Measurements from ENCODE around the gene C1R.

C1R gene

GRCh38 chr12:7091171-7091570, 1.1 kb downstream of the C1R start (continued):
- no peak for TF ChIP-seq ZNF175 (tag by site-specific recombination; IDR thresholded peaks at IDR 0.05)

GRCh38 chr12:7090222-7090998, 1.8 kb downstream of the C1R start:
- no peaks in the 10 kb centered on the region for H3K4me1 ChIP-seq (ENCODE audit: control insufficient read depth, insufficient read depth, low read length)
- H3K4me3 ChIP-seq (ENCODE audit: low read depth, low read length) = no peak overlapping the region
- CTCF ChIA-PET = interaction anchor here (0.7 to 2.1 kb wide), 3 partner anchors 51 to 874 kb away, joined by 3 to 8 read pairs (median 7); no protein-coding TSS in a partner anchor
- H3K27ac ChIP-seq (ENCODE audit: extremely low read depth, low read depth, low read length) = no peak overlapping the region
- TF ChIP-seq ZNF561 (tag by site-specific recombination; IDR thresholded peaks at IDR 0.05; ENCODE audit: borderline replicate concordance) = no peak
- no peak for TF ChIP-seq ZSCAN5A (tag by site-specific recombination; IDR thresholded peaks at IDR 0.05)
- peak; percentile 31; the same call in 1 of the 2 replicates for TF ChIP-seq ZIC2 (tag by site-specific recombination; IDR thresholded peaks at IDR 0.05)
- TF ChIP-seq SP3 (tag by site-specific recombination; IDR thresholded peaks at IDR 0.05) = no peak
- peak; percentile 53; the same call in 1 of the 2 replicates for TF ChIP-seq ZNF133 (tag by site-specific recombination; IDR thresholded peaks at IDR 0.05)
- no peak for TF ChIP-seq GFI1B (tag by site-specific recombination; IDR thresholded peaks at IDR 0.05)
- POLR2A ChIA-PET = no interaction called here
- no peaks in the 10 kb centered on the region for H3K9me3 ChIP-seq (ENCODE audit: control insufficient read depth, insufficient read depth, low read depth, low read length)
- H3K36me3 ChIP-seq (ENCODE audit: control insufficient read depth in 2 of 2, insufficient read depth in 1 of 2, low read length in 2 of 2) = no peaks in the 10 kb centered on the region; a peak in 1 of 3 replicates

GRCh38 chr12:7089196-7089871, 2.9 kb downstream of the C1R start:
- Histone ChIP-seq H3K4me3 (ENCODE audit: low read depth, low read length) (no peak overlapping the region), H3K36me3 (ENCODE audit: control insufficient read depth in 2 of 2, insufficient read depth in 1 of 2, low read length in 2 of 2) (peaks cover 0 to 10% of the 10 kb centered on the region in 2 experiments; a peak in 2 of 3 replicates), H3K4me1 (ENCODE audit: control insufficient read depth, insufficient read depth, low read length) (no peaks in the 10 kb centered on the region), H3K9me3 (ENCODE audit: control insufficient read depth, insufficient read depth, low read depth, low read length) (no peaks in the 10 kb centered on the region), H3K27ac (ENCODE audit: extremely low read depth, low read depth, low read length) (no peak overlapping the region)
- CTCF ChIA-PET = interaction anchor here (0.6 to 1.7 kb wide), 3 partner anchors 145 to 207 kb away, joined by 3 to 7 read pairs (median 3); partner anchors contain the start of genes C12orf57 and RNU7-1
- TF ChIP-seq ZFHX2 (tag by site-specific recombination; conservative IDR thresholded peaks at IDR 0.05) (no peak), ZNF140 (tag by site-specific recombination; IDR thresholded peaks at IDR 0.05) (no peak), ZNF792 (tag by site-specific recombination; IDR thresholded peaks at IDR 0.05) (no peak), HOXA7 (CRISPR knock-in tag; IDR thresholded peaks at IDR 0.05; ENCODE audit: borderline replicate concordance) (no peak), ZNF747 (tag by site-specific recombination; IDR thresholded peaks at IDR 0.05) (no peak), ZNF248 (tag by site-specific recombination; IDR thresholded peaks at IDR 0.05) (no peak), OVOL3 (tag by site-specific recombination; IDR thresholded peaks at IDR 0.05) (no peak), ZNF664 (tag by site-specific recombination; IDR thresholded peaks at IDR 0.05) (no peak), TRIM28 (IDR thresholded peaks at IDR 0.05; ENCODE audit: borderline replicate concordance, low read length) (no peak), GLI4 (tag by site-specific recombination; IDR thresholded peaks at IDR 0.05) (no peak), ZNF112 (tag by site-specific recombination; IDR thresholded peaks at IDR 0.05) (no peak), ZNF610 (tag by site-specific recombination; IDR thresholded peaks at IDR 0.05; ENCODE audit: borderline replicate concordance) (no peak), ZNF837 (tag by site-specific recombination; IDR thresholded peaks at IDR 0.05) (no peak), ZBTB8A (tag by site-specific recombination; IDR thresholded peaks at IDR 0.05) (no peak), ZNF600 (tag by site-specific recombination; IDR thresholded peaks at IDR 0.05) (no peak), HOXC10 (CRISPR knock-in tag; IDR thresholded peaks at IDR 0.05) (no peak), REST (tag by site-specific recombination; IDR thresholded peaks at IDR 0.05) (no peak), ZNF843 (tag by site-specific recombination; IDR thresholded peaks at IDR 0.05) (no peak), ZNF488 (tag by site-specific recombination; IDR thresholded peaks at IDR 0.05) (no peak), WT1 (tag by site-specific recombination; IDR thresholded peaks at IDR 0.05) (no peak)
- POLR2A ChIA-PET = interaction anchor here (0.7 to 1.1 kb wide), 2 partner anchors 144 to 146 kb away, joined by 3 to 4 read pairs; partner anchors contain the start of genes C12orf57 and RNU7-1
